ENCODE results near the gene GLCCI1.
A peak's percentile ranks its signal among the peaks of the same experiment; 100 is the strongest.

- TF ChIP-seq LARP7 (IDR thresholded peaks at IDR 0.05) (peak; percentile 91), CEBPB (IDR thresholded peaks at IDR 0.05; ENCODE audit: borderline replicate concordance in 1 of 2, low read depth in 2 of 2, low read length in 2 of 2) (no peak), CTCF (IDR thresholded peaks at IDR 0.05 in 2 of 3, conservative IDR thresholded peaks at IDR 0.05 in 1 of 3; ENCODE audit: control insufficient read depth in 2 of 3, extremely low read depth in 1 of 3, insufficient read depth in 1 of 3, low read depth in 3 of 3, low read length in 3 of 3) (no peak), USF2 (IDR thresholded peaks at IDR 0.05; ENCODE audit: borderline replicate concordance, low read depth, low read length) (no peak), BHLHE40 (IDR thresholded peaks at IDR 0.05; ENCODE audit: borderline replicate concordance in 1 of 2, low read depth in 2 of 2, low read length in 1 of 2) (peak in 1 of 2 experiments; percentile 62; a peak in 2 of 4 replicates), ZBTB33 (IDR thresholded peaks at IDR 0.05) (no peak), ETV6 (conservative IDR thresholded peaks at IDR 0.05 in 1 of 2, IDR thresholded peaks at IDR 0.05 in 1 of 2; ENCODE audit: borderline replicate concordance in 1 of 2, low read depth in 1 of 2) (no peak), CREB1 (IDR thresholded peaks at IDR 0.05; ENCODE audit: low read depth) (peak; percentile 69), ZZZ3 (IDR thresholded peaks at IDR 0.05; ENCODE audit: control insufficient read depth, insufficient read length, low read depth) (no peak), HCFC1 (IDR thresholded peaks at IDR 0.05; ENCODE audit: low read length) (no peak), CREM (IDR thresholded peaks at IDR 0.05; ENCODE audit: low read depth) (no peak; the same call in 1 of the 2 replicates), ZSCAN29 (IDR thresholded peaks at IDR 0.05) (peak; percentile 66; the same call in 1 of the 2 replicates)
- TF ChIP-seq, protein P1, sequence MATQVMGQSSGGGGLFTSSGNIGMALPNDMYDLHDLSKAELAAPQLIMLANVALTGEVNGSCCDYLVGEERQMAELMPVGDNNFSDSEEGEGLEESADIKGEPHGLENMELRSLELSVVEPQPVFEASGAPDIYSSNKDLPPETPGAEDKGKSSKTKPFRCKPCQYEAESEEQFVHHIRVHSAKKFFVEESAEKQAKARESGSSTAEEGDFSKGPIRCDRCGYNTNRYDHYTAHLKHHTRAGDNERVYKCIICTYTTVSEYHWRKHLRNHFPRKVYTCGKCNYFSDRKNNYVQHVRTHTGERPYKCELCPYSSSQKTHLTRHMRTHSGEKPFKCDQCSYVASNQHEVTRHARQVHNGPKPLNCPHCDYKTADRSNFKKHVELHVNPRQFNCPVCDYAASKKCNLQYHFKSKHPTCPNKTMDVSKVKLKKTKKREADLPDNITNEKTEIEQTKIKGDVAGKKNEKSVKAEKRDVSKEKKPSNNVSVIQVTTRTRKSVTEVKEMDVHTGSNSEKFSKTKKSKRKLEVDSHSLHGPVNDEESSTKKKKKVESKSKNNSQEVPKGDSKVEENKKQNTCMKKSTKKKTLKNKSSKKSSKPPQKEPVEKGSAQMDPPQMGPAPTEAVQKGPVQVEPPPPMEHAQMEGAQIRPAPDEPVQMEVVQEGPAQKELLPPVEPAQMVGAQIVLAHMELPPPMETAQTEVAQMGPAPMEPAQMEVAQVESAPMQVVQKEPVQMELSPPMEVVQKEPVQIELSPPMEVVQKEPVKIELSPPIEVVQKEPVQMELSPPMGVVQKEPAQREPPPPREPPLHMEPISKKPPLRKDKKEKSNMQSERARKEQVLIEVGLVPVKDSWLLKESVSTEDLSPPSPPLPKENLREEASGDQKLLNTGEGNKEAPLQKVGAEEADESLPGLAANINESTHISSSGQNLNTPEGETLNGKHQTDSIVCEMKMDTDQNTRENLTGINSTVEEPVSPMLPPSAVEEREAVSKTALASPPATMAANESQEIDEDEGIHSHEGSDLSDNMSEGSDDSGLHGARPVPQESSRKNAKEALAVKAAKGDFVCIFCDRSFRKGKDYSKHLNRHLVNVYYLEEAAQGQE (IDR thresholded peaks at IDR 0.05; ENCODE audit: low read depth, low read length), result no peak
Observed at GRCh38 chr7:7968544-7969305, at the start of gene GLCCI1.
